BJ (cell line): ENCODE data around the gene PUS7. TPM values are rescaled to one million over a fixed set of nuclear protein-coding genes. Genes with fewer than 3 reads are reported as not detected.

ENCODE experiments used
- CTCF ChIA-PET: fragments of 350-600 bp; formaldehyde crosslinking; extraction: SDS; loops from one replicate; lab custom pipeline; 2021; ENCODE audit warnings: antibody characterized with exemption, inconsistent platforms; lab: Yijun Ruan, JAX
- POLR2A ChIA-PET: fragments of 300-600 bp; sonication (Branson Sonifier 250); formaldehyde crosslinking; extraction: SDS; loops from one replicate; lab custom pipeline; 2021; ENCODE audit warnings: antibody characterized with exemption; lab: Charles Lee
- DNase-seq: peaks from one replicate; pipeline ENCODE4 v3.0.0-alpha.2; 2011; ENCODE audit warnings: low read depth
- H3K27me3 ChIP-seq: 2 replicates; pipeline ENCODE4 v1.6.0; 2011; ENCODE audit warnings: low read length; ENCODE audit not compliant: control insufficient read depth, insufficient read depth
- H3K36me3 ChIP-seq: 2 replicates; pipeline ENCODE4 v1.5.1; 2011; ENCODE audit warnings: low read length; ENCODE audit not compliant: control insufficient read depth, insufficient read depth
- H3K4me3 ChIP-seq: 2 replicates; pipeline ENCODE4 v1.5.1; 2011; ENCODE audit warnings: low read depth, mild to moderate bottlenecking, control low read depth, low read length
- CTCF ChIP-seq: IDR thresholded peaks from 2 replicates; pipeline ENCODE4 v1.5.1; 2011; ENCODE audit warnings: low read depth, mild to moderate bottlenecking, control low read depth, inconsistent platforms, low read length, moderate library complexity; ENCODE audit not compliant: insufficient read depth
- polyA minus RNA-seq: library from RNA; depleted of rRNA, polyadenylated mRNA; stranded (reverse); fragments of >200 nt; gene quantifications from 2 replicates; pipeline ENCODE4 v1.2.3, GENCODE V29; 2011; rRNA and poly(A)+ RNA removed
- polyA plus RNA-seq: library from polyadenylated mRNA; depleted of rRNA; stranded (reverse); fragments of >200 nt; gene quantifications from 2 replicates; pipeline ENCODE4 v1.2.3, GENCODE V29; 2011; rRNA removed

The PUS7 gene
- polyA plus RNA-seq = 5.2 and 9.5 TPM in 2 replicates
- 2.5 TPM in 2 replicates for polyA minus RNA-seq

GRCh38 chr7:105521717-105522463 is at the start of gene PUS7:
Gene PUS7, minus strand, starts transcription at chr7:105522271. Its CDS starts 13,759 bp downstream, at chr7:105508512.
- POLR2A ChIA-PET = no interaction called here
- Histone ChIP-seq H3K4me3 (peak within 1 kb of the TSS; percentile 53), H3K27me3 (no peaks in the 10 kb centered on the region), H3K36me3 (no peaks in the 10 kb centered on the region)
- no peak for TF ChIP-seq CTCF
- CTCF ChIA-PET = interaction anchor here (1.5 kb wide), 1 partner anchor 10 kb away, joined by 4 read pairs; the partner anchor contains the start of gene RINT1
- DNase-seq = peak; percentile 53

- DNase-seq = no peak
- POLR2A ChIA-PET = no interaction called here
- peaks cover 6% of the 10 kb centered on the region for H3K36me3 ChIP-seq
- no peaks in the 10 kb centered on the region for H3K27me3 ChIP-seq
- no peak for TF ChIP-seq CTCF
- H3K4me3 ChIP-seq = no peak overlapping the region
- CTCF ChIA-PET = interaction anchor here (0.9 to 1.0 kb wide), 2 partner anchors 17 to 23 kb away, joined by 3 to 4 read pairs; no protein-coding TSS in a partner anchor
These were observed 45.8 kb upstream of the PUS7 start for GRCh38 chr7:105567821-105568220.

GRCh38 chr7:105567024-105567423 is 45.0 kb upstream of the PUS7 start:
- no peak overlapping the region for H3K4me3 ChIP-seq
- ChIA-PET CTCF (interaction anchor here (0.5 to 1.1 kb wide), 4 partner anchors 18 to 35 kb away, joined by 3 to 4 read pairs (median 4); partner anchors contain the start of gene RINT1), POLR2A (no interaction called here)
- no peaks in the 10 kb centered on the region for H3K27me3 ChIP-seq
- TF ChIP-seq CTCF = no peak
- DNase-seq = no peak
- peaks cover 6% of the 10 kb centered on the region for H3K36me3 ChIP-seq

GRCh38 chr7:105565190-105565589 is 43.1 kb upstream of the PUS7 start:
- DNase-seq = no peak
- CTCF ChIA-PET = interaction anchor here (1.4 to 1.5 kb wide), 2 partner anchors 10 kb away, joined by 4 to 6 read pairs; no protein-coding TSS in a partner anchor
- H3K4me3 ChIP-seq = no peak overlapping the region
- H3K27me3 ChIP-seq = no peaks in the 10 kb centered on the region
- H3K36me3 ChIP-seq = peaks cover 6% of the 10 kb centered on the region
- POLR2A ChIA-PET = no interaction called here
- no peak for TF ChIP-seq CTCF

- POLR2A ChIA-PET = no interaction called here
- no peak for TF ChIP-seq CTCF
- CTCF ChIA-PET = no interaction called here
- Histone ChIP-seq H3K36me3 (peaks cover 3% of the 10 kb centered on the region; the same call in 1 of the 2 replicates), H3K4me3 (no peak overlapping the region), H3K27me3 (no peaks in the 10 kb centered on the region)
- no peak for DNase-seq
These were observed 37.9 kb upstream of the PUS7 start for GRCh38 chr7:105559926-105560325.
